ENCODE data around the gene SCUBE2. TPM values are rescaled to one million over a fixed set of nuclear protein-coding genes. Genes with fewer than 3 reads are reported as not detected.

SCUBE2 gene
- total RNA-seq, 2 donors from 2014 or later = 0.66 TPM; not detected in 1

DNA sequence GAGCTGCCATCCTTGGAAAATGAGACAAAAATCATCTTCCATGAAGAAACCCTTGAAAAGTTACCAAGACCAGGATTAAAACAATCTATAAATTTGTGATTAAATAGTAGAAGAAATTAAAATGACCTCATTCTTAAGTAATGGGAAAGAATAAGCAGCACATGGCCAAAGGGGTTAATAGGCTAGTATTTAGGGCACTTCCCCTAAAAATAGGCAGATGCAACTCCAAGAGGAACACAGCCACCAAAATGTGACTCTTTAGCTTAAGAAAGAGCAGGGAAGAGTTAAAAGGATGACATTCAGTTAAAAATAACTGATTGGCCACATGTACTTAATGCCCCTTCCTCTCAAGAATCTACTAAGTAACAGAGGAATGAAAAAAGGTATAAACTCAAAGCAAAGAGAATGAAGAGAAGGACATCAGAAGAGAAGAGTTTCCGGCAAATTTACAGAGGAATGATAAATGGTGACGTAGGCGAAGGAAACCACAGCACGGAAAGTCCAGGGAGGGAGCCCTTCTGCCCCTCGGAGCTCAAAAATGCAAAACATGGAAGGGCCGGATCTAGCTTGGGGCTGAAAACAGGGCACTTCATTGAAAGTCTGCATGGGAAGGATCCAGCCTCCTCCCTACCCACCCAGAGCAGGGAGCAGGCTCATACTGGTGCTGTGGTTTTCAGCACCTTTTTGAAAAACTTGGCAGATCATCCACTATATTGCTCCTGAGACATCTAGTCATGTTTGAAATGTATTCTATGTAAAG is 17.8 kb downstream of the SCUBE2 start:
- Mint-ChIP-seq H3K27me3 (peaks cover 30% of the 10 kb centered on the region), H3K27ac (no peak overlapping the region)

DNA sequence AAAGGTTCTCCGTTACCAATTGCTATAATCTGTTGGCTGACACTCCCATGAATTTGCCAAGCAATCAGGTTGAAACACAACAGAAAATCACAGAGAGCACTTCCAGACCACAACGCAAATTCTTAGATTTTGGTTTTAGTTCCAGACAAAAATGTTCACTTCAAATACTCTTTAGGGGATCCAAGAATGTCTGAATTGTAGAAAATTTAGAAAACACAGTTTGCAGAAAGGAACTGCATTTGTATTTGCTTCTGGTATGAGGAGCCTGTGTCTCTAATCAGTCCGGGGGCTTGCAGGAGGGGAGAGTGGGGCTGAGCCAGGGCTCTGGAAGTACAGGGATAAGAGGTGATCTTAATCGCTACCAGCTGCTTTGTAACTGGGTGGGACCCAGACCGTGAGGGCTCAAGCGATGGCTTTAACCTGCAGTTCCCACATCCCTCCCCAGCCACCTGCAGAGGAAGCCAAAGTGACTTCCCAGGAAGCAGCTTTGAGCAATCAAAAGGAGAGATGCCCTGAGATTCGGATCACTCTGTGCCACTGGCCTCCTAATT is 18.7 kb downstream of the SCUBE2 start:
- no peak overlapping the region for H3K27ac Mint-ChIP-seq
- no peak overlapping the region for H3K4me3 Mint-ChIP-seq
- H3K9me3 Mint-ChIP-seq = no peaks in the 10 kb centered on the region
- no peaks in the 10 kb centered on the region for H3K36me3 Mint-ChIP-seq (ENCODE audit: low read depth)
- no peaks in the 10 kb centered on the region for H3K4me1 Mint-ChIP-seq
- ATAC-seq (replicated peaks) = no peak
- H3K27me3 Mint-ChIP-seq = peaks cover 31% of the 10 kb centered on the region

More for the DNA sequence above, 17.8 kb downstream of the SCUBE2 start:
- ATAC-seq (replicated peaks) = no peak
- Mint-ChIP-seq H3K36me3 (ENCODE audit: low read depth) (no peaks in the 10 kb centered on the region), H3K4me3 (no peak overlapping the region), H3K9me3 (no peaks in the 10 kb centered on the region), H3K4me1 (no peaks in the 10 kb centered on the region)

DNA sequence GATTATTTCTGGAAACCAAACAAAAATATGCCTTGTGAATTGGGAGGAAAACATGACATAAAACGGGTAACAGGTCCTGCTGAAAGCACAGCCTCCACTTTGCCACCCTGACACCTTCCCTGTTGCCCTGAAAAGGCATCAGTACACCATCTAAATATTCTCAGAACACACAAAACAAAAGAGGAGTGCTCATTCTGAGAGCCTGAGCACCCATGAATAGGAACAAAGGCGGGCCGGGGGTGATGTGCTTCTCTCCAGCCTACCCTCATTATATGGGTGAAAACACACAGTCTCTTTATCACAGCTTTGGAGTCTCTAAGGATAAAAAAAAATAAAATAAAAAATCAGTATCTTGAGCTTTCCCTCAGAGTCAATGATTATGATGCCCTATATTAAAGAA is 19.7 kb downstream of the SCUBE2 start:
- no peaks in the 10 kb centered on the region for H3K9me3 Mint-ChIP-seq
- no peaks in the 10 kb centered on the region for H3K36me3 Mint-ChIP-seq (ENCODE audit: low read depth)
- no peaks in the 10 kb centered on the region for H3K4me1 Mint-ChIP-seq
- H3K4me3 Mint-ChIP-seq = no peak overlapping the region
- ATAC-seq (replicated peaks) = peak; percentile 35
- no peak overlapping the region for H3K27ac Mint-ChIP-seq
- peaks cover 31% of the 10 kb centered on the region for H3K27me3 Mint-ChIP-seq

DNA sequence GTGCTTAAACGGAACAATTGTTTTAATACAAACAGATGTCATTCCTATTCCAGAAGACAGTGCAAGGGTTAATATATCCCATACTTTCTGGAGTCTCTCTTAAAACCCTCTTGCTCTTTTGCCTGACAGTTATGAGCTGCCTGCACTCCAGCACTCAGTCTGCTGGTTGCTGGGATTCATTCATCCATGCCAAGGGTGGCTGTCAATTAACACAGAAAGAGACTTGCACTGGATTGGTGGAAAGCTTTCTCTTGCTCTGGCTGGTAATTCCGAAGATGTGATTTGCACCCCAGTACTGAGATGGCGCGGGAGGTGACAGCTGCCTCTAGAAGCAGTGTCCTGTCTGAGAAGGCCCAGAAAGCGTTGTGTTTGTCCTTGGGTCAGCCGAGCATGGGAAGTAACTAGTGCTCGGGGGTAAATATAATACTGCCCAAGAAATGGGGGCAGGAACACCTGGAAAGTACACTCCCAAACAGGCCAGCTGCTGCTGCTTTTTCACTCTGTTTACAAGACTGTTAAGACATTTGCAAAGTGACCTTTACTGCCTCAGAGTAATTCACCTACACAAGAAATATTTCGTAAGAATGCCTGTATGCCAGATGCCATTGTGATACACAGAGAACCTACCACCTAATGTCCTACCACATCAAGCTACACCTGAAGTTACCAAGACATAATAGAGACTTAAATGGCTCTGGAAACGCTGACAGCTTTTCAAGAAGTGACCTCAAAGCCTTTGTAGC is 20.5 kb downstream of the SCUBE2 start:
- Mint-ChIP-seq H3K4me1 (no peaks in the 10 kb centered on the region), H3K27me3 (peaks cover 31% of the 10 kb centered on the region), H3K27ac (no peak overlapping the region), H3K4me3 (no peak overlapping the region), H3K9me3 (no peaks in the 10 kb centered on the region), H3K36me3 (ENCODE audit: low read depth) (no peaks in the 10 kb centered on the region)
- ATAC-seq (replicated peaks) = no peak

DNA sequence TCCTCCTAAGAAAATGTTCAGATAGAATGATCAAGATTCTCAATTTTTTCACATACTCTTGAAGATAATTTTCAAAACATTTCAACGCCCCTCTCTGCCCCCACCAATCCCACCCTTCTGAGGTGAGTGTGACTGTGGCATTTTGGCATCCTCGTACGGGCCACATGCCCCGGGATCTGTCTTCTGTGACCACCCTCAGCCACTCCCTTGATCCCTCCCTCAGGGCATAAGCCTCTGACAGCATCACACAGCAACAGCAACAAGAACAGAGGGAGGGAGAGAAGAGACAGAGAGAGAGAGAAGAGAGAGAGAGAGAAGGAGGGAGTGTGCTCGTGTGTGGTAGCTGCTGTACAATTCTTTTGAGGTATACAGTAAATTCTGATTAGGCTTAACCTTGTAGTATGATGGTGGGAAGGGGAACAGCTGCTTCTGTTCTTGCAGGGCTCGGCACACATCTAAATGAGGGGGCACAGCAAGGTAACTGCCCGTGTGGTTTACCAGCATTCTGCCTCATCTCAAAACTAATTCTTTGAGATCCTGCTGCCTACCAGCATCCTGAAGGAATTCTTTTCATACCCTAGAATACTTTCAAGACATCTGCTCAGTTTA is 21.4 kb downstream of the SCUBE2 start:
- H3K27me3 Mint-ChIP-seq = peaks cover 23% of the 10 kb centered on the region
- no peak for ATAC-seq (replicated peaks)
- H3K4me3 Mint-ChIP-seq = no peak overlapping the region
- no peak overlapping the region for H3K27ac Mint-ChIP-seq
- H3K9me3 Mint-ChIP-seq = no peaks in the 10 kb centered on the region
- H3K4me1 Mint-ChIP-seq = no peaks in the 10 kb centered on the region
- no peaks in the 10 kb centered on the region for H3K36me3 Mint-ChIP-seq (ENCODE audit: low read depth)

DNA sequence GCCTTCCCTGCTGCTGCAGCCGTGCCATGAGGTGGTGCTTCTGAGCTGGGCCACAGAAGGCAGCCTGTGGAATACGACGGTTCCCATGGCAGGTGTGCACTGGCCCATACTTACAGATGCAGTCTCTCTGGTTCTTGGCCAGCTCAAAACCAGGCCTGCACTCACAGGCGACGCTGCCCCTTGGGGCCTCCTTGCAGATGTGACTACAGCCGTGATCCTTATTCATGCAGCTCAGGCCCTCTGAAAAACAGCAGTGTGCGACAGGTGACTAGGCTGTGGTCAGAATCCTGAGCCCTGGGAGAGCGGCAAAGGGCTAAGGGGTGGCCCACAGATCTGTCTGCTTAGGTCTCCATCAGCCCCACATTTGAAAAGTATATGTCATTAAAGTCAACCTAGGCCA is 22.1 kb downstream of the SCUBE2 start:
- peaks cover 23% of the 10 kb centered on the region for H3K27me3 Mint-ChIP-seq
- no peak overlapping the region for H3K27ac Mint-ChIP-seq
- no peaks in the 10 kb centered on the region for H3K36me3 Mint-ChIP-seq (ENCODE audit: low read depth)
- H3K4me3 Mint-ChIP-seq = no peak overlapping the region
- H3K4me1 Mint-ChIP-seq = no peaks in the 10 kb centered on the region
- no peaks in the 10 kb centered on the region for H3K9me3 Mint-ChIP-seq
- ATAC-seq (replicated peaks) = no peak

DNA sequence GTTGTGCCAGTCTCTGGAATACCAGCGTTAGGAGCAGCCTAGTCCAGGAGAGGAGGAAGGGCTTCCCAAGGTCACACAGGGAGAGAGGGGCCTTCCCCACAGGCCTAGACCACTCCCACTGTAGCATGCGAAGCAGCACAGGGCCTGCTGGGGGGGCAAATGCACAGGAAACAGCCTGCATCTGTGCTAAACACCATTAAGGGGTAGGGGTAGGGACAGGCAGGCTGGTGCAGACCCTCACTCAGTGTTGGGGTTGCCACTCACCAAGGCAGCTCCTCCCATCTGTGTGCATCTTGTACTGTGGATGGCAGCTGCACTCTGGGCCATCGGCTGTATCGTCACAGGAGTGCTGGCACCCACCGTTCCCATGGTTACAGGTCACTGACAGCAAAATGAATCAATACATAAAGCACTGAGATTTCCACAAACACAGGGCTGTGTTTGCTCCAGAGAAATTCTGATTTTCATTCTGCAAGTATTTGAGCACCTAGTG is 24.9 kb downstream of the SCUBE2 start:
- no peak for ATAC-seq (replicated peaks)
- Mint-ChIP-seq H3K4me3 (no peak overlapping the region), H3K27me3 (peaks cover 25% of the 10 kb centered on the region), H3K9me3 (no peaks in the 10 kb centered on the region), H3K4me1 (no peaks in the 10 kb centered on the region), H3K27ac (no peak overlapping the region), H3K36me3 (ENCODE audit: low read depth) (no peaks in the 10 kb centered on the region)

DNA sequence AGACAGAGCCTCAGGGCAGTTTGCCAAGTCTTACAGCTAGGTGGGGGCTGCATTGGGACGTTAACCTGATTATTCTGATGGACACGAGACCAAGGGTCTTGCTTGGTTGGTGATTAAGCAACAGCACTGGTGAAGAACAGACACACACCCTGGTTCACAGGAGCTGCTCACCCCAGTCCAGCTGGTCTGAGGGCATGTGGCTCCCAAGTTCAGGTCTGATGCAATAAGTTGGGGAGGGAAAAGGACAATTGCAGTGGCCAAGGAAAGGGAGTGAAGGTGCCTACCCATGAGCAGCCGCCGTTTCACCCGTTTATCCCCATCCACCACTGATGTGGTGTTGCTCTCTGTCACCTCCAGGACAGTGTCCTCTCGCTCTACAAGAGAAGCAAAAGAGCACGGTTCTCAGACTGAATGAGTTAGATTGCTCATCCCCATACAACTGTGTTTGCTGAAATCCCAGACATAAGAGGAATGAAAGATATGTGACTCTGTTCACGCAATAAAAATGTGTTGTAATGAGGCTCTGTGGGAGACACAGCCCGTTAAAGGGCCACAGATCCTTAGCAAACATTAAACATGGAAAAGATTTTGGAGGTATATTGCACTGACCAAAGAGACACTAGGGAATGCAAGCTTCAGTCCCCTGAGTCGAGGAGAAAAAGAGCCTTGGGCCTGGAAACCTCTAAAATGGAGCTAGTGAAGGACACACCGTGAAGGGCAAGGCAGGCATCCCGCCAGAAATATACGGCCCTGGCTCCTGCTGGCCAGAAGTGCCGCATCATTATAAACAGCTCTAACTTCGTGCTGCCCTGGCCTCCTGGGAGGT is 25.6 kb downstream of the SCUBE2 start:
- H3K4me1 Mint-ChIP-seq = peaks cover 2% of the 10 kb centered on the region
- no peaks in the 10 kb centered on the region for H3K9me3 Mint-ChIP-seq
- H3K27me3 Mint-ChIP-seq = peaks cover 25% of the 10 kb centered on the region
- H3K4me3 Mint-ChIP-seq = no peak overlapping the region
- H3K36me3 Mint-ChIP-seq (ENCODE audit: low read depth) = no peaks in the 10 kb centered on the region
- ATAC-seq (replicated peaks) = no peak
- H3K27ac Mint-ChIP-seq = no peak overlapping the region

DNA sequence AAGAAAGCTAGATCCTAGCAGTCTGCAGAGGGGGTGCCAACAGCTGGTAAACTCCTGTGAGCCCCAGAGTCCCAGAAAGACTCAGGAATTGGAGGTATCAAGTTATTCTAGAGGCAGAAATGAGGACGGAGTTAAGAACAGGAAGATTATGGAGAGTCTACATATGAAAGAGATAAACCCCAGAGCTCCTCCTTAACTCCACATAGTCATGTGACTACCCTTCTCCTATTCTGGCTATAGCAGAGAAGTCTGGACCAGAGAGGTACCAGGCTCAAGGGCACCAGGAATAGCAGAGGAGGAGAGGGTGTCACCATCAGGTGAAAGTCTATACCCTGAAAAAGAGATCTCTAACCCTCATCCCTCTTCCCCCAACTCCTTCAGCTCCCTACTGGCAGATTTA is 29.6 kb downstream of the SCUBE2 start:
- no peaks in the 10 kb centered on the region for H3K36me3 Mint-ChIP-seq (ENCODE audit: low read depth)
- H3K9me3 Mint-ChIP-seq = no peaks in the 10 kb centered on the region
- no peak overlapping the region for H3K4me3 Mint-ChIP-seq
- no peak overlapping the region for H3K27ac Mint-ChIP-seq
- H3K27me3 Mint-ChIP-seq = peaks cover 17% of the 10 kb centered on the region
- peaks cover 10% of the 10 kb centered on the region for H3K4me1 Mint-ChIP-seq
- no peak for ATAC-seq (replicated peaks)

DNA sequence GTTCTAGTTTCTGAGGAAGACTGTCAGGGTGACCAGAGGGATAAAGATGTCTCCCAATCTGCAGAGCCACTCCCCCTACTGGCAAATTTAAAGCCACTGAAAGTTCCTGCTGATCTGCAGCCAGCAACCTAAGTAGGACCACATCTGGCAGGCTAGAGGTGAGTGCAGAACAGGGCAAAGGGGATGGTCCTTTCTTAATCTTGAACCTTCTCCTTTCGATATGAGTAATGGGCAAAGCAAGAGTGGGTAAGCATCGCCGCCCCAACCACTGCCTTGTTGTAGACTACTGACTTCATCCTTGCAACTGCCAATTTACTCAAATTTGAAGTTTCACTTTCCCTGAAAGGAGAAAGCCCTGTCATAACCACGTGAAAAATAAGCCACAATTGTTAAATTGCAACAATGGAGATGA is 30.7 kb downstream of the SCUBE2 start:
- peak; percentile 99 for ATAC-seq (replicated peaks)
- Mint-ChIP-seq H3K36me3 (ENCODE audit: low read depth) (no peaks in the 10 kb centered on the region), H3K9me3 (no peaks in the 10 kb centered on the region), H3K4me3 (no peak overlapping the region), H3K4me1 (peaks cover 10% of the 10 kb centered on the region), H3K27ac (no peak overlapping the region), H3K27me3 (peaks cover 21% of the 10 kb centered on the region)

DNA sequence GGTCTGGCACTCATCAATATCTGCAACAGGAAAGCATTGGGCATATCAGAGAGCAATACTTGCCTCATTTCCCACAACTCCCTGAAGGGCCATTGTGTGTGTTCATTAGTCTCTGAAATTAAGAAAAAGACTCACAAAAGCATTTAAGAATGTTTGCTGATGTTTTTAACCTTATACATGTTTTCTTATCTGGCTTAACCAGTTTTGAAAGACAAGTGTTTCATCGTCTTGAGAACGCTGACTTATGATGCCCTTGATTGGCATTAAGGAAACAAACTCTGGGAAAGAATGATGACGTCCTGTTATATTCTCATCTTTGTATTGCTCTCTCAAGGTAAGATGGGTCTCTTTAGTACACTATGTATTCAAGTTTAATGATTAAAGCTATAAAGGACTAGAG is 32.0 kb downstream of the SCUBE2 start:
- H3K4me3 Mint-ChIP-seq = no peak overlapping the region
- H3K27me3 Mint-ChIP-seq = peaks cover 22% of the 10 kb centered on the region
- ATAC-seq (replicated peaks) = no peak
- peaks cover 10% of the 10 kb centered on the region for H3K4me1 Mint-ChIP-seq
- H3K9me3 Mint-ChIP-seq = no peaks in the 10 kb centered on the region
- H3K27ac Mint-ChIP-seq = no peak overlapping the region
- no peaks in the 10 kb centered on the region for H3K36me3 Mint-ChIP-seq (ENCODE audit: low read depth)

DNA sequence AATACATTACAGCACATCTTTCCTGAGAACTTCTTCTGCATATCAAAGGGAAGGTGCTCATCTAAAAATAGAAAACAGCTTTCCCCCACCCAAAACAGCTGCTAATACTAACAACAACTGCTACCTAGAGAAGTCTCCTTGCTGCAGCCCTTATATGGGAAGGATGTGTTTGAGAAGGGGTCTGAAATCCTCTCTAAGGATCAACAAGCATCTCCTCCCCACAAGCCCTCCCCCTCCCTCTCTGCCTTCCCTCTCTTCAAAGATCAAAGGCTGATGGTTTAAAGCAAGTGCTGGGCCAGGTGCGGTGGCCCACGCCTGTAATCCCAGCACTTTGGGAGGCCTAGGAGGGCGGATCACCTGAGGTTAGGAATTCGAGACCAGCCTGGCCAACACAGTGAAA is 33.5 kb downstream of the SCUBE2 start:
- Mint-ChIP-seq H3K27ac (no peak overlapping the region), H3K4me3 (no peak overlapping the region), H3K4me1 (peaks cover 10% of the 10 kb centered on the region), H3K27me3 (peaks cover 16% of the 10 kb centered on the region), H3K36me3 (ENCODE audit: low read depth) (no peaks in the 10 kb centered on the region), H3K9me3 (no peaks in the 10 kb centered on the region)
- ATAC-seq (replicated peaks) = no peak

DNA sequence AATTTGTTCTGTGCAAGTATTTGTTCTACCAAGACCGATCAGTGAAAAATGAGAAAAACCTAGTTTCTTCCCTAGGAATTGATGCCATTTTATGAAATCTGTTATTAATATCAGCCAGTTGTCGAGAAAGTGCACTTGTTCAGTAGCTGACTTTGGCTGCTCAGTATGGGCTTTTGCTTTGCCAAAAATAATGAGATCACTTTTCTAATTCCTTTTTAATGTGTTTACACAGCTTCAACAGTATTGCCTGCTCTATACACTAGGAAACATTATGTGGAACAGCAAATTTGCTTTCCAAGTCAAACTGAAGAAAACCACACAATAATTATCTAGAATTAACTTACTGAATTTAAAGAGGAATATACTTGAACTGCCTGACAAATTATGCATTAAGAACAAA is 34.4 kb downstream of the SCUBE2 start:
- Mint-ChIP-seq H3K9me3 (no peaks in the 10 kb centered on the region), H3K4me3 (no peak overlapping the region), H3K4me1 (peaks cover 10% of the 10 kb centered on the region), H3K27me3 (peaks cover 12% of the 10 kb centered on the region), H3K27ac (no peak overlapping the region), H3K36me3 (ENCODE audit: low read depth) (no peaks in the 10 kb centered on the region)
- no peak for ATAC-seq (replicated peaks)

DNA sequence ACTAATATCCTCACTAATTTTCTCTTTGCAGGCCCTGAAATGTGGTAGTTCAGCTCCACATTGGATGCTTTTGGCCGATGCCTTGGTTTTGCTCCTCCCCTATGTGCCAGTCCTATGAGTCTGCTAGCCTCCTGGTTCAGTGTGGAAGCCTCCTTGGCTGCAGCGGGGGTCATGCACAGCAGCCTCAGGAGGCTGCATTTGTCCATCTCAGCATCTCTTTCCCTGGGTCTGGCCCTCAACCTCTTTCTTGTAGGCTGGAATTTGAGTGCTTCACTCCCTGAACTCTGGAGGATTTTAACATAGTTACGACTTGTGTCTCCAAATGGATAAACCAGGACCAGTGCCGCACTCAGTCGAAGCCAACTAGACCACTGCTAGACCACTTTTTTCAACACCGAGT is 34.9 kb downstream of the SCUBE2 start:
- Mint-ChIP-seq H3K36me3 (ENCODE audit: low read depth) (no peaks in the 10 kb centered on the region), H3K9me3 (no peaks in the 10 kb centered on the region), H3K27ac (no peak overlapping the region), H3K4me3 (no peak overlapping the region), H3K27me3 (peaks cover 12% of the 10 kb centered on the region), H3K4me1 (peaks cover 10% of the 10 kb centered on the region)
- ATAC-seq (replicated peaks) = no peak
